MM.1S (cell line): Measurements from ENCODE around the gene STX17.
"Not testable (repeated sequence)": the region's sequence is repeated elsewhere in the genome, so short reads cannot be mapped to it uniquely, and the experiment has no call there.

Experiments used
- DNase-seq: peaks from one replicate; pipeline ENCODE4 v3.0.0-alpha.2; 2015
- H2AFZ ChIP-seq: fragments of 300-600 bp; sonication (generic); 2 replicates; pipeline ENCODE4 v1.6.0; 2016; ENCODE audit warnings: antibody characterized with exemption, low read length
- H3F3A ChIP-seq: fragments of 300-600 bp; sonication (generic); 2 replicates; pipeline ENCODE4 v1.6.1; 2016; ENCODE audit warnings: mild to moderate bottlenecking, antibody characterized with exemption, low read length, moderate library complexity, mixed read lengths; ENCODE audit not compliant: insufficient read depth
- H3K27ac ChIP-seq: fragments of 300-600 bp; sonication (generic); 2 replicates; pipeline ENCODE4 v1.5.1; 2016; ENCODE audit warnings: mild to moderate bottlenecking, low read length
- H3K27me3 ChIP-seq: fragments of 300-600 bp; sonication (generic); replicated peaks from 2 replicates; pipeline ENCODE4 v1.6.0; 2016; ENCODE audit warnings: low read length; ENCODE audit not compliant: insufficient read depth
- H3K36me3 ChIP-seq: fragments of 300-600 bp; sonication (generic); replicated peaks from 2 replicates; pipeline ENCODE4 v1.6.1; 2016; ENCODE audit warnings: mild to moderate bottlenecking, low read length, mixed read lengths; ENCODE audit not compliant: insufficient read depth
- H3K4me1 ChIP-seq: fragments of 300-600 bp; sonication (generic); 2 replicates; pipeline ENCODE4 v1.6.1; 2016; ENCODE audit warnings: low read length, mixed read lengths
- H3K4me2 ChIP-seq: fragments of 300-600 bp; sonication (generic); 2 replicates; pipeline ENCODE4 v1.6.0; 2016; ENCODE audit warnings: low read depth, low read length
- H3K4me3 ChIP-seq: fragments of 300-600 bp; sonication (generic); 2 replicates; pipeline ENCODE4 v1.5.1; 2016; ENCODE audit warnings: low read length, mixed read lengths
- H3K79me2 ChIP-seq: fragments of 300-600 bp; sonication (generic); 2 replicates; pipeline ENCODE4 v1.6.1; 2016; ENCODE audit warnings: mixed run types, low read length, mixed read lengths
- H3K9ac ChIP-seq: fragments of 300-600 bp; sonication (generic); 2 replicates; pipeline ENCODE4 v1.6.1; 2016; ENCODE audit warnings: low read length, mixed read lengths
- H3K9me2 ChIP-seq: fragments of 300-600 bp; sonication (generic); replicated peaks from 2 replicates; pipeline ENCODE4 v1.6.1; 2016; ENCODE audit warnings: mild to moderate bottlenecking, low read length, mixed read lengths; ENCODE audit not compliant: insufficient read depth
- H3K9me3 ChIP-seq: fragments of 300-600 bp; sonication (generic); replicated peaks from 2 replicates; pipeline ENCODE4 v1.6.1; 2016; ENCODE audit warnings: mild to moderate bottlenecking, low read length, mixed read lengths; ENCODE audit not compliant: insufficient read depth
- H4K20me1 ChIP-seq: fragments of 300-600 bp; sonication (generic); 2 replicates; pipeline ENCODE4 v1.6.1; 2016; ENCODE audit warnings: mild to moderate bottlenecking, low read length, moderate library complexity, mixed read lengths; ENCODE audit not compliant: insufficient read depth
- CTCF ChIP-seq: fragments of 300-600 bp; sonication (generic); IDR thresholded peaks from 2 replicates; pipeline ENCODE4 v1.5.1; 2016; ENCODE audit warnings: antibody characterized with exemption, low read length, mixed read lengths
- EZH2 ChIP-seq: fragments of 300-600 bp; sonication (generic); optimal IDR thresholded peaks from 2 replicates; pipeline ENCODE3; 2017; ENCODE audit warnings: low read depth, mild to moderate bottlenecking, antibody characterized with exemption, low read length, mixed read lengths
- EZH2phosphoT487 ChIP-seq: fragments of 300-600 bp; sonication (generic); IDR thresholded peaks from 2 replicates; pipeline ENCODE4 v1.6.1; 2018; ENCODE audit warnings: antibody characterized with exemption, low read length

The STX17 gene

GRCh38 chr9:99986642-99987041 lies 80.2 kb downstream of the STX17 start:
- Histone ChIP-seq H3K9me3 (no peaks in the 10 kb centered on the region), H3F3A (no peaks in the 10 kb centered on the region; the same call in 1 of the 2 replicates), H3K9me2 (no peaks in the 10 kb centered on the region), H4K20me1 (no peaks in the 10 kb centered on the region), H2AFZ (no peak overlapping the region), H3K36me3 (no peaks in the 10 kb centered on the region; the same call in 1 of the 2 replicates), H3K4me3 (no peak overlapping the region), H3K4me1 (no peaks in the 10 kb centered on the region), H3K79me2 (no peaks in the 10 kb centered on the region), H3K27ac (no peak overlapping the region), H3K27me3 (no peaks in the 10 kb centered on the region), H3K9ac (no peak overlapping the region), H3K4me2 (no peak overlapping the region)
- TF ChIP-seq EZH2phosphoT487: no peak
- DNase-seq: no peak

DNA sequence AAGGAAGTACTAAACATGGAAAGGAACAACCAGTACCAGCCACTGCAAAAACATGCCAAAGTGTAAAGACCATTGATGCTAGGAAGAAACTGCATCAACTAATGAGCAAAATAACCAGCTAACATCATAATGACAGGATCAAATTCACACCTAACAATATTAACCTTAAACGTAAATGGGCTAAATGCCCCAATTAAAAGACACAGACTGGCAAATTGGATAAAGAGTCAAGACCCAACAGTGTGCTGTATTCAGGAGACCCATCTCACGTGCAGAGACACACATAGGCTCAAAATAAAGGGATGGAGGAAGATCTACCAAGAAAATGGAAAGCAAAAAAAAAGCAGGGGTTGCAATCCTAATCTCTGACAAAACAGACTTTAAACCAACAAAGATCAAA lies 84.1 kb downstream of the STX17 start:
- H3K4me1 ChIP-seq, H3F3A ChIP-seq, H2AFZ ChIP-seq, H3K9ac ChIP-seq, H3K79me2 ChIP-seq, H3K27ac ChIP-seq, H3K4me2 ChIP-seq, H4K20me1 ChIP-seq, H3K4me3 ChIP-seq, H3K36me3 ChIP-seq, H3K9me3 ChIP-seq, H3K9me2 ChIP-seq, DNase-seq, H3K27me3 ChIP-seq: not testable (repeated sequence)

GRCh38 chr9:99998266-99998665 lies 91.8 kb downstream of the STX17 start:
- Histone ChIP-seq H3K9me2 (no peaks in the 10 kb centered on the region), H2AFZ (no peak overlapping the region), H3F3A (no peaks in the 10 kb centered on the region), H3K9ac (no peak overlapping the region), H3K79me2 (no peaks in the 10 kb centered on the region), H3K4me1 (no peaks in the 10 kb centered on the region), H3K27me3 (no peaks in the 10 kb centered on the region), H4K20me1 (no peaks in the 10 kb centered on the region), H3K4me2 (no peak overlapping the region), H3K9me3 (no peaks in the 10 kb centered on the region), H3K36me3 (no peaks in the 10 kb centered on the region), H3K4me3 (no peak overlapping the region), H3K27ac (no peak overlapping the region)
- no peak for DNase-seq
- TF ChIP-seq CTCF (no peak), EZH2 (no peak), EZH2phosphoT487 (no peak)

GRCh38 chr9:99998866-99999265 lies 92.4 kb downstream of the STX17 start:
- H2AFZ ChIP-seq: no peak overlapping the region
- no peaks in the 10 kb centered on the region for H3K27me3 ChIP-seq
- no peaks in the 10 kb centered on the region for H3K36me3 ChIP-seq
- no peaks in the 10 kb centered on the region for H3F3A ChIP-seq
- H3K4me2 ChIP-seq: no peak overlapping the region
- TF ChIP-seq EZH2: no peak
- TF ChIP-seq EZH2phosphoT487: no peak
- TF ChIP-seq CTCF: no peak
- H3K9me3 ChIP-seq: no peaks in the 10 kb centered on the region
- no peaks in the 10 kb centered on the region for H4K20me1 ChIP-seq
- no peaks in the 10 kb centered on the region for H3K79me2 ChIP-seq
- H3K9ac ChIP-seq: no peak overlapping the region
- no peak overlapping the region for H3K27ac ChIP-seq
- no peak for DNase-seq
- no peaks in the 10 kb centered on the region for H3K9me2 ChIP-seq
- no peaks in the 10 kb centered on the region for H3K4me1 ChIP-seq
- no peak overlapping the region for H3K4me3 ChIP-seq
